ENCODE data around the gene PCDHA8.
"Not testable (repeated sequence)": the region's sequence is repeated elsewhere in the genome, so short reads cannot be mapped to it uniquely, and the experiment has no call there.

Gene PCDHA8

GRCh38 chr5:140875085-140876065 is 34.4 kb downstream of the PCDHA8 start, which contains the start of gene PCDHA12:
Gene PCDHA12, plus strand, starts transcription at chr5:140875308. Its CDS starts 165 bp downstream, at chr5:140875473.
- DNase-seq: no peak

GRCh38 chr5:140876541-140877261 is 35.7 kb downstream of the PCDHA8 start:
- DNase-seq: not testable (repeated sequence)

GRCh38 chr5:140877262-140877581 is 36.2 kb downstream of the PCDHA8 start:
- DNase-seq: no peak

GRCh38 chr5:140881889-140882590 is 41.1 kb downstream of the PCDHA8 start, which contains the start of gene PCDHA13:
Gene PCDHA13, plus strand, starts transcription at chr5:140882124. Its CDS starts 145 bp downstream, at chr5:140882269.
- no peak for DNase-seq

GRCh38 chr5:140882591-140882899 is 41.6 kb downstream of the PCDHA8 start:
- no peak for DNase-seq

GRCh38 chr5:140883373-140883772 is 42.4 kb downstream of the PCDHA8 start:
- no peak for DNase-seq

- no peak for DNase-seq
These were observed 43.1 kb downstream of the PCDHA8 start for GRCh38 chr5:140883927-140884697.

Measured in activated CD4-positive, alpha-beta T cell treated with anti-CD3 and anti-CD28 coated beads for 48 hours (primary cell).